IMR-90 (cell line): ENCODE measurements around the gene PRSS23. TPM values are rescaled to one million over a fixed set of nuclear protein-coding genes. Genes with fewer than 3 reads are reported as not detected.

ENCODE experiments used
- ATAC-seq: fragments of 200-7000 bp; cut with Tn5 transposase; 2 replicates; pipeline ENCODE4 v1.9.1; 2020; ENCODE audit warnings: low read depth, mild to moderate bottlenecking, moderate library complexity
- BruUV-seq: library from RNA; stranded (reverse); fragments of 400-500 nt; replicated peaks from 2 replicates; lab custom pipeline; 2021; lab: Mats Ljungman, UMichigan
- CTCF ChIA-PET: fragments of 300-600 bp; formaldehyde crosslinking; extraction: SDS; loops from one replicate; lab custom pipeline; 2021; ENCODE audit warnings: antibody characterized with exemption; lab: Yijun Ruan, JAX
- POLR2A ChIA-PET: fragments of 300-600 bp; sonication (Branson Sonifier 250); formaldehyde crosslinking; loops from one replicate; lab custom pipeline; 2022; ENCODE audit warnings: antibody characterized with exemption; ENCODE audit not compliant: unreplicated experiment; lab: Charles Lee
- DNase-seq: peaks from one replicate; pipeline ENCODE4 v3.0.0; 2013
- H2AFZ ChIP-seq: replicated peaks from 2 replicates; pipeline ENCODE3; 2013; ENCODE audit warnings: low read length, mild to moderate bottlenecking; ENCODE audit not compliant: poor library complexity
- H2AK5ac ChIP-seq: 2 replicates; pipeline ENCODE4 v1.6.1; 2013; ENCODE audit warnings: low read depth, low read length, inconsistent platforms
- H2AK9ac ChIP-seq: replicated peaks from 2 replicates; pipeline ENCODE3; 2013; ENCODE audit warnings: mild to moderate bottlenecking, low read depth, low read length, moderate library complexity; ENCODE audit not compliant: poor library complexity
- H2BK120ac ChIP-seq: 2 replicates; pipeline ENCODE4 v1.6.1; 2013; ENCODE audit warnings: low read depth, low read length, inconsistent platforms
- H2BK15ac ChIP-seq: 3 replicates; pipeline ENCODE4 v1.6.1; 2013; ENCODE audit warnings: low read depth, low read length, inconsistent platforms
- H2BK20ac ChIP-seq: 2 replicates; pipeline ENCODE4 v1.6.1; 2013; ENCODE audit warnings: low read depth, mild to moderate bottlenecking, inconsistent platforms, low read length, moderate library complexity
- H2BK5ac ChIP-seq: 2 replicates; pipeline ENCODE4 v1.6.1; 2013; ENCODE audit warnings: mild to moderate bottlenecking, low read depth, low read length, inconsistent platforms; ENCODE audit not compliant: poor library complexity, severe bottlenecking
- H3K14ac ChIP-seq: replicated peaks from 2 replicates; pipeline ENCODE4 v1.6.1; 2013; ENCODE audit warnings: low read depth, low read length, inconsistent platforms
- H3K18ac ChIP-seq: 2 replicates; pipeline ENCODE4 v1.6.1; 2013; ENCODE audit warnings: low read depth, low read length, control low read depth
- H3K23ac ChIP-seq: 2 replicates; pipeline ENCODE4 v1.6.1; 2013; ENCODE audit warnings: low read depth, low read length, inconsistent platforms
- H3K27ac ChIP-seq: 2 replicates; pipeline ENCODE4 v1.5.1; 2013; ENCODE audit warnings: mild to moderate bottlenecking, control low read depth, low read length; ENCODE audit not compliant: insufficient read depth
- H3K27me3 ChIP-seq: 2 replicates; pipeline ENCODE4 v1.6.1; 2013; ENCODE audit warnings: low read length; ENCODE audit not compliant: control insufficient read depth, insufficient read depth
- H3K36me3 ChIP-seq: 2 replicates; pipeline ENCODE4 v1.6.1; 2013; ENCODE audit warnings: low read length, mixed read lengths; ENCODE audit not compliant: control insufficient read depth, insufficient read depth
- H3K4ac ChIP-seq: 2 replicates; pipeline ENCODE4 v1.6.1; 2013; ENCODE audit warnings: low read depth, low read length, inconsistent platforms
- H3K4me1 ChIP-seq: 2 replicates; pipeline ENCODE4 v1.6.1; 2013; ENCODE audit warnings: low read length, mixed read lengths; ENCODE audit not compliant: control insufficient read depth, insufficient read depth
- H3K4me2 ChIP-seq: 2 replicates; pipeline ENCODE4 v1.6.1; 2013; ENCODE audit warnings: low read depth, mild to moderate bottlenecking, control low read depth, low read length, moderate library complexity
- H3K4me3 ChIP-seq: 2 replicates; pipeline ENCODE4 v1.5.1; 2013; ENCODE audit warnings: low read depth, mild to moderate bottlenecking, control low read depth, low read length, moderate library complexity; ENCODE audit not compliant: insufficient read depth
- H3K56ac ChIP-seq: 2 replicates; pipeline ENCODE4 v1.6.1; 2013; ENCODE audit warnings: low read length, inconsistent platforms; ENCODE audit not compliant: insufficient read depth; ENCODE audit errors: extremely low read depth
- H3K79me1 ChIP-seq, 2 experiments: 2 replicates each; pipeline ENCODE4 v1.6.1; 2013; ENCODE audit warnings: low read length in 2 of 2, inconsistent platforms in 1 of 2, low read depth in 1 of 2
- H3K9ac ChIP-seq: 2 replicates; pipeline ENCODE4 v1.6.1; 2013; ENCODE audit warnings: low read depth, low read length, control low read depth
- H3K9me1 ChIP-seq: 2 replicates; pipeline ENCODE4 v1.6.1; 2013; ENCODE audit warnings: low read length, inconsistent platforms; ENCODE audit not compliant: insufficient read depth
- H3K9me3 ChIP-seq: 2 replicates; pipeline ENCODE4 v1.6.1; 2013; ENCODE audit warnings: low read length; ENCODE audit not compliant: control insufficient read depth, insufficient read depth
- H4K20me1 ChIP-seq: 2 replicates; pipeline ENCODE4 v1.6.1; 2013; ENCODE audit warnings: low read length, inconsistent platforms; ENCODE audit not compliant: insufficient read depth
- H4K5ac ChIP-seq: 2 replicates; pipeline ENCODE4 v1.6.1; 2013; ENCODE audit warnings: mild to moderate bottlenecking, low read depth, low read length, control low read depth
- H4K8ac ChIP-seq, 2 experiments: 2 replicates each; pipeline ENCODE4 v1.6.1; 2013; ENCODE audit warnings: low read depth in 2 of 2, low read length in 2 of 2, control low read depth in 1 of 2, inconsistent platforms in 1 of 2
- H4K91ac ChIP-seq: 2 replicates; pipeline ENCODE4 v1.6.1; 2013; ENCODE audit warnings: low read depth, low read length, inconsistent platforms; ENCODE audit not compliant: insufficient read depth
- BHLHE40 ChIP-seq: fragments of 150-350 bp; IDR thresholded peaks from 2 replicates; pipeline ENCODE4 v1.6.1; 2016; ENCODE audit warnings: mild to moderate bottlenecking, low read depth, low read length
- CEBPB ChIP-seq: IDR thresholded peaks from 2 replicates; pipeline ENCODE4 v1.6.1; 2012; ENCODE audit warnings: low read depth, low read length, improper control_type of control experiment
- CTCF ChIP-seq: conservative IDR thresholded peaks from 2 replicates; pipeline ENCODE4 v1.5.1; 2012; ENCODE audit warnings: mild to moderate bottlenecking, low read depth, low read length, improper control_type of control experiment
- ELK1 ChIP-seq: fragments of 150-350 bp; IDR thresholded peaks from 2 replicates; pipeline ENCODE4 v1.6.1; 2016; ENCODE audit warnings: low read depth, mild to moderate bottlenecking, low read length, moderate library complexity, borderline replicate concordance
- FOS ChIP-seq: fragments of 150-350 bp; IDR thresholded peaks from 2 replicates; pipeline ENCODE4 v1.6.1; 2016; ENCODE audit warnings: low read depth, low read length
- MXI1 ChIP-seq: IDR thresholded peaks from 2 replicates; pipeline ENCODE4 v1.6.1; 2012; ENCODE audit warnings: low read depth, mild to moderate bottlenecking, low read length, moderate library complexity, borderline replicate concordance
- NFE2L2 ChIP-seq: fragments of 150-350 bp; IDR thresholded peaks from 2 replicates; pipeline ENCODE4 v1.6.1; 2016; ENCODE audit warnings: low read depth, mild to moderate bottlenecking, low read length
- POLR2A ChIP-seq: IDR thresholded peaks from 2 replicates; pipeline ENCODE4 v1.6.1; 2012; ENCODE audit warnings: mild to moderate bottlenecking, low read depth, low read length
- RAD21 ChIP-seq: IDR thresholded peaks from 2 replicates; pipeline ENCODE4 v1.6.1; 2012; ENCODE audit warnings: low read length, improper control_type of control experiment
- SMC3 ChIP-seq: fragments of 150-350 bp; IDR thresholded peaks from 2 replicates; pipeline ENCODE4 v1.6.1; 2016; ENCODE audit warnings: low read depth, mild to moderate bottlenecking, antibody characterized with exemption, low read length, moderate library complexity
- USF2 ChIP-seq: fragments of 150-350 bp; IDR thresholded peaks from 2 replicates; pipeline ENCODE4 v1.6.1; 2017; ENCODE audit warnings: mild to moderate bottlenecking, antibody characterized with exemption, low read length, low read depth
- WGBS, 2 experiments: methylation state at CpG; one replicate each; pipeline versions ENCODE4 v1.1.5 to v1.1.7; 2013; ENCODE audit warnings: missing lambda C conversion rate in 2 of 2; ENCODE audit not compliant: insufficient read length in 1 of 2; ENCODE audit errors: extremely low coverage in 2 of 2; 5-methylcytosine and 5-hydroxymethylcytosine counted together
- dilution Hi-C: fragments of 300-500 bp; cut with HindIII; formaldehyde crosslinking; loops from one replicate; pipeline ENCODE4 v1.14.3; 2018; ENCODE audit warnings: low sequenced_read_pairs; ENCODE audit not compliant: unreplicated experiment
- in situ Hi-C: fragments of 300-500 bp; cut with MboI; formaldehyde crosslinking; loops from 3 replicates; pipeline ENCODE4 v1.14.3; 2019; ENCODE audit warnings: low sequenced_read_pairs, inconsistent platforms, mixed read lengths
- intact Hi-C: fragments of 100-400 bp; cut with micrococcal nuclease; formaldehyde crosslinking; loops from 2 replicates; pipeline ENCODE4 v1.10.0; 2022
- polyA plus RNA-seq, 3 experiments: library from polyadenylated mRNA; depleted of rRNA; stranded (reverse); fragments of >200 nt; gene quantifications; 2 replicates each; pipeline ENCODE4 v1.2.3, GENCODE V29; 2012; ENCODE audit warnings: low replicate concordance in 1 of 3
- total RNA-seq: library from RNA; depleted of rRNA; stranded (reverse); fragments of >200 nt; gene quantifications from 2 replicates; pipeline ENCODE4 v1.2.3, GENCODE V29; 2012

PRSS23 gene
- total and polyA plus RNA-seq, 2 of the 4 experiments (the other 2 are of a cell fraction) = 100 to 199 TPM

GRCh38 chr11:86816251-86816726, 15.9 kb downstream of the PRSS23 start (continued):
- no peak for TF ChIP-seq ELK1

- Histone ChIP-seq H3K27ac (no peak overlapping the region), H4K8ac (peak overlapping the region; percentile 15 to 77; a peak in 3 of 4 replicates), H3K36me3 (no peaks in the 10 kb centered on the region), H3K9ac (peak overlapping the region; percentile 73; the same call in 1 of the 2 replicates), H2BK20ac (peak overlapping the region; percentile 76), H3K4me3 (no peak overlapping the region), H2AFZ (peak overlapping the region; percentile 69), H3K4me2 (peak overlapping the region; percentile 90), H4K91ac (peak overlapping the region; percentile 83; the same call in 1 of the 2 replicates), H2BK15ac (peak overlapping the region; percentile 55; the same call in 2 of the 3 replicates), H3K9me1 (peaks cover 23% of the 10 kb centered on the region), H3K27me3 (no peaks in the 10 kb centered on the region), H3K79me1 (peaks cover 12 to 33% of the 10 kb centered on the region in 2 experiments), H2BK120ac (peak overlapping the region; percentile 72), H3K9me3 (no peaks in the 10 kb centered on the region), H2BK5ac (peak overlapping the region; percentile 77), H3K18ac (peak overlapping the region; percentile 75; the same call in 1 of the 2 replicates), H2AK5ac (peak overlapping the region; percentile 86; the same call in 1 of the 2 replicates), H3K56ac (peak overlapping the region; percentile 35; the same call in 1 of the 2 replicates), H3K23ac (peak overlapping the region; percentile 49; the same call in 1 of the 2 replicates), H2AK9ac (no peak overlapping the region), H3K4me1 (peaks cover 15% of the 10 kb centered on the region), H3K14ac (peak overlapping the region; percentile 80), H3K4ac (peak overlapping the region; percentile 71), H4K20me1 (no peaks in the 10 kb centered on the region), H4K5ac (peak overlapping the region; percentile 78; the same call in 1 of the 2 replicates)
- dilution Hi-C loops = no loop called here
- ATAC-seq = peak; percentile 48
- BruUV-seq = no TSS peak
- CTCF ChIA-PET = no interaction called here
- intact Hi-C loops = loop anchor here (1.0 to 5.0 kb wide), 6 partner anchors 101 to 458 kb away; no protein-coding TSS in a partner anchor
- DNase-seq = peak; percentile 81
- whole genome bisulfite sequencing, 2 experiments = 48% methylated on average over 2 of the region's 9 CpGs; no CpG with 5 or more reads in 1 of the 2 experiments
- POLR2A ChIA-PET = no interaction called here
- in situ Hi-C loops = loop anchor here (5.0 to 10.0 kb wide), 3 partner anchors 211 to 454 kb away; no protein-coding TSS in a partner anchor
- TF ChIP-seq BHLHE40 (no peak), MXI1 (no peak), CEBPB (no peak), RAD21 (peak; percentile 94), USF2 (no peak), CTCF (peak; percentile 87), NFE2L2 (no peak), FOS (no peak), POLR2A (0 out of 2 replicates have a peak, but pooled peaks have one; percentile 39), SMC3 (peak; percentile 92)
Measured at GRCh38 chr11:86818462-86819192, 18.3 kb downstream of the PRSS23 start.
